ENCODE data around the gene KLF7.

Gene KLF7

DNA sequence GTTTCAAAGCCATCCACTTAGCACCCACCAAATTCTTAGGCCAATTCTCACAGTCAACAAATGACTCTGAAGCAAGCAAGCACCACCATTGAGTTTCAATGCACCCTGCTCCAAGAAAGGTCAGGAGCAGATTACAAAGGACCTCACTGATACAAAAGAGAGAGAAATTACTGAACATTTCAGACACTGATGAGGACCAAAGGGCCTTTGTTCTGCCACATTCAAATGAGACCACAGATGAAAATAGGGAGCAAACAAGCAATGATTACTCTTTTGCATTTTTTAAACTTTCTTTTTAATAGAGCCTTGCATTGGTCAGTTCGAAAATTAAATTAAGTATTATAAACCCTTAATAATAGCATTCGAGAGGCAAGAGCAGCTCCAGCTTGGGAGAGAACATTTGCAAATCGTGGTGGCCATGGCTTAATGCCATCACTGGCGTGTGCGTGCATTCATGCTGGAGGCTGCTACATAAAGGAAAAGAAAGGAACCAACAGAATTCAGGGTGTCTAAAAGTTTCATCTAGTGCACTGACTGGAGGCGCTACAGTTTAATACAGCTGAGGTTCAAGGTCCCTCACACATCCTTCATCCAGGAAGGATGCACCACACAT lies 87.5 kb downstream of the KLF7 start:
- H3K27me3 ChIP-seq (ENCODE audit: insufficient read depth, low read depth, severe bottlenecking), result no peaks in the 10 kb centered on the region
- no peak for DNase-seq
- peaks cover 13% of the 10 kb centered on the region for H3K36me3 ChIP-seq
- no peak overlapping the region for H3K27ac ChIP-seq
- H3K4me3 ChIP-seq (ENCODE audit: low read depth, low read length), result no peak overlapping the region
- H3K9me3 ChIP-seq (ENCODE audit: severe bottlenecking), result no peaks in the 10 kb centered on the region
- TF ChIP-seq, protein P1, sequence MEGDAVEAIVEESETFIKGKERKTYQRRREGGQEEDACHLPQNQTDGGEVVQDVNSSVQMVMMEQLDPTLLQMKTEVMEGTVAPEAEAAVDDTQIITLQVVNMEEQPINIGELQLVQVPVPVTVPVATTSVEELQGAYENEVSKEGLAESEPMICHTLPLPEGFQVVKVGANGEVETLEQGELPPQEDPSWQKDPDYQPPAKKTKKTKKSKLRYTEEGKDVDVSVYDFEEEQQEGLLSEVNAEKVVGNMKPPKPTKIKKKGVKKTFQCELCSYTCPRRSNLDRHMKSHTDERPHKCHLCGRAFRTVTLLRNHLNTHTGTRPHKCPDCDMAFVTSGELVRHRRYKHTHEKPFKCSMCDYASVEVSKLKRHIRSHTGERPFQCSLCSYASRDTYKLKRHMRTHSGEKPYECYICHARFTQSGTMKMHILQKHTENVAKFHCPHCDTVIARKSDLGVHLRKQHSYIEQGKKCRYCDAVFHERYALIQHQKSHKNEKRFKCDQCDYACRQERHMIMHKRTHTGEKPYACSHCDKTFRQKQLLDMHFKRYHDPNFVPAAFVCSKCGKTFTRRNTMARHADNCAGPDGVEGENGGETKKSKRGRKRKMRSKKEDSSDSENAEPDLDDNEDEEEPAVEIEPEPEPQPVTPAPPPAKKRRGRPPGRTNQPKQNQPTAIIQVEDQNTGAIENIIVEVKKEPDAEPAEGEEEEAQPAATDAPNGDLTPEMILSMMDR (IDR thresholded peaks at IDR 0.05; ENCODE audit: low read depth, low read length), result no peak

DNA sequence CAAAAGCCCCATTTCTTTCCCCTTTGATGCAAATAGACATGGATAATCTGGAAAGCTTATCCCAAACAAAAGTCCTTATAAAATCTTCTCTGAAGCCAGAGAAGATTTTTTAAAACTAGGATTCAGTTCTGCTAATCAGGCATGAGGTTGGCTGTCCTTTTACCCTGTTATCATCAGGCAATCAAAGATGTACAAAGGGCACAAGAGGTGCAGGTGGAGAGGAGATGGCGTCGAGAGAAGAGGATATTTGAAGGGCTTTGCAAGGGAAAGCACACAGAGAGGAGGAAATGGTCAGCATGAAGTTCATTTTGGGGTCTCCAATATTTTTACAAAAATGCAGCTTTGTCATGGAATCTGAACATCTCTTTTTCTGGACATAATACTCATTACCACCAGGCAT lies 88.5 kb downstream of the KLF7 start:
- peaks cover 13% of the 10 kb centered on the region for H3K36me3 ChIP-seq

DNA sequence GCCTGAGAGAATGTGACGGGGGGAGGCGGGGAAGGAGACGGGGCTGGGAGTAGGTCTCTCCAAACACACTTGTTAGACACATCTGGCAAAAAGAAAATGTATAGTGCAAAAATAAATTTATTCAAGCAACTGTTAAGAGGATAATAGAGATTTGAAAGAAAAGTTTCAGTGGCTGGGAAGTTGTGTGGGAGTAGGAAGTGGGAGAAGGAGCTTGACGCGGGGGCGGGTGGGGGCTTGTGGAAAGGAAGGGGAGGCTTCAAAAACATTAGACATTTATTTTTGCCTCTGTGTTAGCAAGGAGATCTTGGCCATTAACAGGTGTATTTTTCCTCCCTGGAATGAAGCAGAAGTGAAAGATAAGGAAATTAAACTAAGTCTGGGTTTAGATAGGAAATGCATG lies 90.3 kb downstream of the KLF7 start:
- Histone ChIP-seq H3K4me3 (ENCODE audit: low read depth, low read length) (no peak overlapping the region), H3K9me3 (ENCODE audit: severe bottlenecking) (no peaks in the 10 kb centered on the region), H3K27ac (no peak overlapping the region), H3K27me3 (ENCODE audit: insufficient read depth, low read depth, severe bottlenecking) (no peaks in the 10 kb centered on the region), H3K36me3 (0 out of 2 replicates have a peak, but pooled peaks cover 2% of the 10 kb centered on the region)
- no peak for DNase-seq
- TF ChIP-seq, protein P1 (IDR thresholded peaks at IDR 0.05; ENCODE audit: low read depth, low read length), result no peak

More for the DNA sequence above, 88.5 kb downstream of the KLF7 start:
- H3K27ac ChIP-seq, result no peak overlapping the region
- no peaks in the 10 kb centered on the region for H3K9me3 ChIP-seq (ENCODE audit: severe bottlenecking)
- DNase-seq, result no peak
- H3K27me3 ChIP-seq (ENCODE audit: insufficient read depth, low read depth, severe bottlenecking), result no peaks in the 10 kb centered on the region
- no peak overlapping the region for H3K4me3 ChIP-seq (ENCODE audit: low read depth, low read length)
- TF ChIP-seq, protein P1 (IDR thresholded peaks at IDR 0.05; ENCODE audit: low read depth, low read length), result no peak

DNA sequence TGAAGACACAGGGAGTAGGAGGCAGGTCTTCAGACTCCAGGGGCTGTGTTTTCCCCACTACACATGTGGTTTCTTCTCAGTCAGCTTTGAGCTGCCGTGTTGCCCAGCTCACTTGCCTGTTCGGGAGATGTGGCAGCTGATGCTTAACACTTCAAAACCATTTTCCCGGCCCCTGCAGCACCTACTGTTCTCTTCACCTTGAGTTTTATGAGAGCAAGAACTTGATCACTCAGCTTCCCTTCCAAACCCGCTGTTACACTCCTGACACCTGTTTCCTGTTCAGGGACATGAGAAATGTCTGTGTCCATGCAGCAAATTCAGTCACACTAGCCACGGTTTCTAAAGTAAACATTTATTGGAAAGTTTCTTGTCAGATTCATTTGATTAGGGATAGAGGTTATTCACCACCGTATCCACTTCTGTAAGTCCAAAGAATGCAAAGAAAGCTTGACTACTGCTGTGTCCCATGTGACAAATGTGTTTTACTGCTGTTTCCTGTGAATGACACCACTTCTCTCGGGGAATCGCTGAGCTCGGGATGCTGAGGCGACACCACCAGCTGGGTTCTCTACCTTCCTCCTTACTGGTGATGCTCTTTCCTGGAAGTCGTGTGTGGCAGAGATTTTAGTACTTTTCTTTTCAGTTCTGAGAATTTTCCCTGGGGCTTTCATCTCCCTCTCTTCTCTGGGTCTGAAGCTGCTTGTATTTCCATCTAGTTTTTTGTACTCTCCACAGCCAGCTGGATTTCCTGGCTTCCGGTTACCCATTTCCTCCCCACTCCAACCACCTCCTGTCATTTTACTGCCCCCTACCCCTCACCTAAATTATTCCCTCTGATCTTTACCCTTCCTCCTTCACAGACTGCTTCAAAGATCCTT lies 91.7 kb downstream of the KLF7 start:
- H3K27ac ChIP-seq, result no peak overlapping the region

DNA sequence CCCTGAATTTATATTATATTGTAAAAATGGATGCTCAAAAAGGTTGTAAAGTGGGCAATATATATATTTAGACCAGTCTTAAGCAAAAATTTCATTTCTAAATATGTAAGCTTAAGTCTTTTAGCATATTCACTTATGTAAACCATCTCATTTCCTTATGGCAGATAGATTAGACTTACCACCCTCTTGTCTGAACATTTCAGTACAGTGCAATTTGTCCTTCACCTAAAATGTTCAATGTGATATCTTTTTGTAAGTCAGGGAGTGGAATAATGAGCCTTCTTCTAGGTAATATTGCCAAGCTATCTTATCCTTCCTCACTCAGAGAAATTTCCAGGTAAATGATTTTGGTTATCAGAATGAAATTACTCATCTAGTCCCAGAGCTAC lies 92.3 kb downstream of the KLF7 start:
- DNase-seq, result no peak
- H3K9me3 ChIP-seq (ENCODE audit: severe bottlenecking), result no peaks in the 10 kb centered on the region
- H3K27me3 ChIP-seq (ENCODE audit: insufficient read depth, low read depth, severe bottlenecking), result no peaks in the 10 kb centered on the region
- no peaks in the 10 kb centered on the region for H3K36me3 ChIP-seq
- TF ChIP-seq, protein P1 (IDR thresholded peaks at IDR 0.05; ENCODE audit: low read depth, low read length), result no peak
- H3K27ac ChIP-seq, result no peak overlapping the region
- H3K4me3 ChIP-seq (ENCODE audit: low read depth, low read length), result no peak overlapping the region

More for the DNA sequence above, 91.7 kb downstream of the KLF7 start:
- TF ChIP-seq, protein P1 (IDR thresholded peaks at IDR 0.05; ENCODE audit: low read depth, low read length), result no peak
- Histone ChIP-seq H3K27me3 (ENCODE audit: insufficient read depth, low read depth, severe bottlenecking) (no peaks in the 10 kb centered on the region), H3K36me3 (no peaks in the 10 kb centered on the region), H3K9me3 (ENCODE audit: severe bottlenecking) (no peaks in the 10 kb centered on the region), H3K4me3 (ENCODE audit: low read depth, low read length) (no peak overlapping the region)
- no peak for DNase-seq

Data from WERI-Rb-1 (cell line).